ENCODE results near the gene SEMA3C. TPM values are rescaled to one million over a fixed set of nuclear protein-coding genes. Genes with fewer than 3 reads are reported as not detected.

The SEMA3C gene
- total and polyA plus RNA-seq, 8 donors = 58.0 to 118 (median 95.0) TPM

- Histone ChIP-seq H3K36me3 (no peaks in the 10 kb centered on the region), H3K4me3 (no peak overlapping the region), H3K9me3 (no peaks in the 10 kb centered on the region), H3K27ac (no peak overlapping the region), H3K4me1 (peaks cover 7 to 28% of the 10 kb centered on the region in 2 donors), H3K27me3 (no peaks in the 10 kb centered on the region)
- DNase-seq = no peak
- intact Hi-C loops (cut with DNase I) = no loop called here
- ATAC-seq = no peak
- no peak for TF ChIP-seq CTCF (IDR thresholded peaks at IDR 0.05)
Observed at GRCh38 chr7:80826520-80827238, 92.2 kb downstream of the SEMA3C start.

GRCh38 chr7:80825499-80825898 lies 93.4 kb downstream of the SEMA3C start:
- no peak for TF ChIP-seq CTCF (IDR thresholded peaks at IDR 0.05)
- no peak overlapping the region for H3K4me3 ChIP-seq
- intact Hi-C loops (cut with DNase I) = no loop called here
- H3K36me3 ChIP-seq = no peaks in the 10 kb centered on the region
- peaks cover 7 to 24% of the 10 kb centered on the region in 2 donors for H3K4me1 ChIP-seq
- no peak for DNase-seq
- H3K9me3 ChIP-seq = no peaks in the 10 kb centered on the region
- no peaks in the 10 kb centered on the region for H3K27me3 ChIP-seq
- no peak for ATAC-seq
- H3K27ac ChIP-seq = no peak overlapping the region

GRCh38 chr7:80824253-80824652 lies 94.6 kb downstream of the SEMA3C start:
- H3K4me1 ChIP-seq = peaks cover 7 to 14% of the 10 kb centered on the region in 2 donors
- H3K27ac ChIP-seq = no peak overlapping the region
- intact Hi-C loops (cut with DNase I) = no loop called here
- no peaks in the 10 kb centered on the region for H3K9me3 ChIP-seq
- no peak for DNase-seq
- H3K4me3 ChIP-seq = no peak overlapping the region
- TF ChIP-seq CTCF (IDR thresholded peaks at IDR 0.05) = no peak
- no peaks in the 10 kb centered on the region for H3K36me3 ChIP-seq
- no peaks in the 10 kb centered on the region for H3K27me3 ChIP-seq
- no peak for ATAC-seq

GRCh38 chr7:80823057-80823456 lies 95.8 kb downstream of the SEMA3C start:
- H3K27ac ChIP-seq = no peak overlapping the region
- peaks cover 7 to 8% of the 10 kb centered on the region in 2 donors for H3K4me1 ChIP-seq
- H3K36me3 ChIP-seq = no peaks in the 10 kb centered on the region
- TF ChIP-seq CTCF (IDR thresholded peaks at IDR 0.05) = no peak
- no peaks in the 10 kb centered on the region for H3K9me3 ChIP-seq
- H3K4me3 ChIP-seq = no peak overlapping the region
- no peaks in the 10 kb centered on the region for H3K27me3 ChIP-seq
- DNase-seq (no peak), ATAC-seq (no peak)
- intact Hi-C loops (cut with DNase I) = no loop called here

- Histone ChIP-seq H3K9me3 (no peaks in the 10 kb centered on the region), H3K4me1 (no peaks in the 10 kb centered on the region), H3K27me3 (no peaks in the 10 kb centered on the region), H3K36me3 (no peaks in the 10 kb centered on the region), H3K4me3 (no peak overlapping the region), H3K27ac (no peak overlapping the region)
- ATAC-seq (no peak), DNase-seq (no peak)
- TF ChIP-seq CTCF (IDR thresholded peaks at IDR 0.05) = no peak
- intact Hi-C loops (cut with DNase I) = no loop called here
Observed at GRCh38 chr7:80821771-80822319, 97.0 kb downstream of the SEMA3C start.

Data from left lung (tissue), 10 donors.